ENCODE measurements around the gene APOD.

DNA sequence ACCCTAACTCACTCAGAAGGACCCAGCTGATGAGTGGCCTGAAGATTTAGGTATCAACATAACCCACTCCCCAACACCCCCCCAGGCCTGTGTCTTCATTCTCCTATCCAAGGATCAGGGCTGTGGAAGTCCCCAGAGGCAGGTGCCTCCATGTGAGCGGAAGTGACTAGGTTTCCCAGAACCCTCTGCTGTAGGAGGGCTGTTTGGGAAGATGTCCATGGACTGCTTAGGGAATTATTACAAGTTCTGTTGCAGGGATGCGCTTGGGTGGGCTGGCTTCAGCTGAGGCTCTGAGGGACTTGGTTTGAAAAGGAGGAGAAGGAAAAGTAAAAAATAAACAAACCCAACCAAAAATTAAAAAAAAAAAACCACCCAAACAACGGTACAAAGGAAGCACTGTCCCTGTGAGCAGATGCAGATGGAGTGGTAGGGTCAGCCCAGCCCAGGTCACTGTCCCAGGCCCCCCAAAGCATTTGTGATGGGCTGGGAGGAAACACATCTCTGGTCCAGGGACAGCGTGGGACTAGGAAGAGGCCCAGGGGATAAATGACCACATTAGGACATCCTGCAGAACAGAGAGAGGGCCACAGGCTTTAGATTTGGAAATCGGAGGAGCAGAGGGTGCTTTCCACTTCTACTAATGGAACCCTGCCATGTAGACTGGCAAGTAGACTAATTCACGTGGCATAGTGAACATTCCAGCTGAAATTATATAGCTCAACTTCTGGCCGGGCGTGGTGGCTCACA is 12.2 kb upstream of the APOD start:
- TF ChIP-seq, protein P1, sequence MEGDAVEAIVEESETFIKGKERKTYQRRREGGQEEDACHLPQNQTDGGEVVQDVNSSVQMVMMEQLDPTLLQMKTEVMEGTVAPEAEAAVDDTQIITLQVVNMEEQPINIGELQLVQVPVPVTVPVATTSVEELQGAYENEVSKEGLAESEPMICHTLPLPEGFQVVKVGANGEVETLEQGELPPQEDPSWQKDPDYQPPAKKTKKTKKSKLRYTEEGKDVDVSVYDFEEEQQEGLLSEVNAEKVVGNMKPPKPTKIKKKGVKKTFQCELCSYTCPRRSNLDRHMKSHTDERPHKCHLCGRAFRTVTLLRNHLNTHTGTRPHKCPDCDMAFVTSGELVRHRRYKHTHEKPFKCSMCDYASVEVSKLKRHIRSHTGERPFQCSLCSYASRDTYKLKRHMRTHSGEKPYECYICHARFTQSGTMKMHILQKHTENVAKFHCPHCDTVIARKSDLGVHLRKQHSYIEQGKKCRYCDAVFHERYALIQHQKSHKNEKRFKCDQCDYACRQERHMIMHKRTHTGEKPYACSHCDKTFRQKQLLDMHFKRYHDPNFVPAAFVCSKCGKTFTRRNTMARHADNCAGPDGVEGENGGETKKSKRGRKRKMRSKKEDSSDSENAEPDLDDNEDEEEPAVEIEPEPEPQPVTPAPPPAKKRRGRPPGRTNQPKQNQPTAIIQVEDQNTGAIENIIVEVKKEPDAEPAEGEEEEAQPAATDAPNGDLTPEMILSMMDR (IDR thresholded peaks at IDR 0.05) = no peak
- no peak for TF ChIP-seq POLR2AphosphoS5 (IDR thresholded peaks at IDR 0.05; ENCODE audit: low read depth, low read length)

All from Panc1 (cell line).